HG03575 (cell line): ENCODE results near the gene ATP5PD.
A peak's percentile ranks its signal among the peaks of the same experiment; 100 is the strongest.

ENCODE experiments used
- ATAC-seq: cut with Tn5 transposase; IDR thresholded peaks from one replicate; pipeline ENCODE4 v1.9.1; 2021; ENCODE audit not compliant: unreplicated experiment, insufficient number of reproducible peaks, low FRiP score; ENCODE audit errors: extremely low read depth

ATP5PD gene

GRCh38 chr17:75046407-75047289, at the start of gene ATP5PD, which contains the start of gene KCTD2:
ATP5PD (minus strand) TSS chr17:75046969; CDS start chr17:75042650, 4,319 bp downstream.
KCTD2 (plus strand) TSS chr17:75047225; CDS start chr17:75047251, 26 bp downstream.
- peak; percentile 75 for ATAC-seq

- no peak for ATAC-seq
Measured at GRCh38 chr17:75096082-75096625, 49.4 kb upstream of the ATP5PD start.

DNA sequence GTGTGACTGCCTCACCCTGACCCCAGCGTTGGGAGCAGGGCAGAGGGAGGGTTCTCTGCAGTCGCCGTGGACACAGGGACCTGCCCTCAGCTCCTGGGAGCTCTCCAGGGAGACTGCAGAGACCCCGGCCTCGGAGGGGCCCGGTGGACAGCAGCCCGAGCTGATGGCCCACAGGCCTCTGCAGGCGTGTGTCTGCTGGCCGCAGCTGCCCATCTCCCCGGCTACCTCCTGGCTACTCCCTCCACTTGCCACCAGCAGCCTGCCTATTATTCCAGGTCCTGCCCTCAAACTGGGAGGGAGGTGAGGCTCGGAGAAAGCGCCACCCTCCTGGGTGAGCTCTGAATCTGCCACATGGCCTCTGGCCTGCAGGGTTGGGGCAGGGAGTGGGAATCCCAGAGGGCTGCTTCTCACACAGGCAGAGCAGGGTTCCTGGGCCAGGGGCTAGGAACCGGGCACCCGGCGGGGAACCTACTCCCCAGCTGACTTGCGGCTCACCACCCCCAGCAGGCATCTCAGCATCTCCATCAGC, 48.2 kb upstream of the ATP5PD start:
- ATAC-seq, result no peak

DNA sequence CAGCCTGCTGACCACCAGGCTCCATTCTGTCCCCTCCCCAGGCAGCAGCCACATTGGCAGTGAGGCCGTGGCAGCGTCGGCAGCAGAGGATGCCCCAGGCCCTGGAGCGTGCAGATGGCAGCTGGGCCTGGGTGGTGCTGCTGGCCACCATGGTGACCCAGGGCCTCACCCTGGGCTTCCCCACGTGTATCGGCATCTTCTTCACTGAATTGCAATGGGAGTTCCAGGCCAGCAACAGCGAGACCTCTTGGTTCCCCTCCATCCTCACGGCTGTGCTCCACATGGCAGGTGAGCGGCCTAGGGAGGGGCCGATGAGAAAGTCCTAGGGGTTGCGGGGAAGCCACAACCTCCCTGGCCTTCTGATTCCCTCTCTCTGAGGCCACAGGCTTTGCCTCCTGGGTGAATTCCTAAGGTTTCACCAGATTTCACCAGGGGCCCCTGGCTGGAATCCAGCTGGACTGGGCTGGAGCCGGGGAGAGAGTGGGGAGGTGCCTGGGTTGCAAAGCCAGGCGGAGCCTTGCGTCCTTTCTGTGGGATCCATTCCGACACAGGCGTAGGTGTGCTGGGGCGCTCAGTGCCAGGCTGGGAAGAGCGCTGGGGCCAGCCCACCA, 46.9 kb upstream of the ATP5PD start:
- no peak for ATAC-seq

- ATAC-seq, result no peak
Measured at GRCh38 chr17:75091855-75092327, 45.1 kb upstream of the ATP5PD start.

- ATAC-seq, result no peak
Measured at GRCh38 chr17:75090871-75091854, 44.4 kb upstream of the ATP5PD start.

DNA sequence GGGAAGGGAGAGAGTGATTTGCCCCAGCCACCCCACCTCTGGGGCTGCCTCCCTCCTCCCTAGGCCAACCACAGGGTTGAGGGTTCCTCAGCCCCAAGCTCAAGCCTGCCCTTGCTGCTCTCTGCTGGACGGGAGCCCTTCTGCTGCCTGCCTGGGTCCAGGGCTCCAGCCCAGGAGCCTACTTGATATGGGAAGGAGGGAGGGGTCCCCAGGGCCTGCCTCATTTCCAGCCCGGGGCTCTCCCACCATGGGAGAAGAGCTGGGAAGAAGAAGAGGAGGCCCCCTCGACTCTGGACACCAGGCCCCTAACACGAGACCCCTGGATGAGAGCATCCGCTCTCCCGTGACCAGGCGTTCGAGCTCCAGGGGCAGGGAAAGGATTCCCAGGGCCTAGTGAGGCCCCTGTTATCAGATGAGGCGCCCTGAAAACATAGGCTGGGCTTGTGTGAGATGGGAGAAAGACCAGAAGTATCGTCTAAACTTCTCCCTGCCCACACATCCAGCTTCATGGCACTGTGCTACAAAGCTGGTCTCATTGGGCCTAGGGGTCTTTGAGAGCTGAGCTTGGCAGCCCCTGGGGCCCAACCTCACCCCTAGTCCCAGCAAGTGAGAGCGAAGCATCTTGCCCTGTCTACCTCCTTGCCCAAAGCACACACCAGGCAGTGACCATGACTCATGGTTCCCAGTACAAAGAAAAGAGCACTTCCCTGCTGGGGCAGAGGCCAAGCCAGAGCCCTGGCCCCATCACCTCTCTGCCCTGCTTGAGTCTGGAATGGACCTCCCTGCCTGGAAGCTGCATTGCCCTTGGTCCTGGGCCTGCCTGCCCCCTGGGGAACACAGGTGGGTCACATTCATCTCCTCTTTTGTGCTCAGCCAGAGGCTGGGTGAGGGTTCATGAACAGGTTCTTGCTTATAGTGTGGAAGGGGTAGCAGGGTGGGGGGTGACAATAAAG, 42.0 kb upstream of the ATP5PD start:
- no peak for ATAC-seq

DNA sequence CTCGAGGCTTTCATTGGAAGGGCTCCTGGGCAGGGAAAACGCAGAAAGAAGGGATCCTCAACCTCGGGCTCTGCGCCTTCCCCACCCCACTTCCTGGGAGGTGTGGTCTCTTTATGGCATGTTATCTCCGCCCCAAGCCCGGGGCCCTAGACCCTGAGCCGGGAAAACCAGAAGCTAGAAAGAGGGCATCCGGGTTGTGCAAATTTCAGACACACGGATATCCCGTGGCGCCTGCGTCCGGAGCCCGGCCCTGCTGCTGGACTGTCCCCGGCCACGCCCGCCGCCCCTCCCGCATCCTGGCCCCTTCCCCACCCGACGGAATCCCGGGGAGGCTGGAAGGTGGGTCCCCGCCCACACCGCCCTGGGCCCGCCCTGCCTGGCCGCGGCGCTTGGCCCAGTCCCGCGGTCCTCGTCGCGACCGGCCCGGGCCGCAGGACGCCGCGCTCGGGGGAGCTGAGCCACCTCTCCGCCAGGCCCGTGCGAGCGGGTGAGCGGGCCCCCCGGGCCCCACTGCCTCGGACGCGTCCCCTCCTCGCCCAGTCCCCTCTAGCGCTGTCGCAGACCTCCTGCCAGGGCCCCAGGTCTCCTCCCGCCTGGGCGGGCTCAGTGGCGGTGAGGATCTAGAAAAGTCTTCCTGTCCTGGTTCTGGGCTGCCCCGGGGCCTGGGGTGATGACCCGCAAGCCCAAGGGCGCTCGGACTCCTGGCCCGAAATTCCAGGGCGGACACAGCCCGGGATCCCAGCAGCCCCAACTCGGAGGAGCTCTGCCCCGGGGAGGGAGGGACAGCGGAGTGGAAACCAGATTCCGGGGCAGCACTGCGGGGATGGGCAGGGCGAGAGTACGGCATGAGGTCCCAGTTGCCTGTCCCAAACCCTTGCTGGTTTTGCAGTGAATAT, 41.0 kb upstream of the ATP5PD start, which contains the start of gene SLC16A5:
Gene SLC16A5 (plus strand): TSS at position 397 of the 896 bp plus-strand sequence. CDS start 5,683 bp downstream, outside the sequence.
- no peak for ATAC-seq

- ATAC-seq, result no peak
Measured at GRCh38 chr17:75087182-75087557, 40.4 kb upstream of the ATP5PD start.

- no peak for ATAC-seq
Measured at GRCh38 chr17:75086496-75087181, 39.9 kb upstream of the ATP5PD start.

DNA sequence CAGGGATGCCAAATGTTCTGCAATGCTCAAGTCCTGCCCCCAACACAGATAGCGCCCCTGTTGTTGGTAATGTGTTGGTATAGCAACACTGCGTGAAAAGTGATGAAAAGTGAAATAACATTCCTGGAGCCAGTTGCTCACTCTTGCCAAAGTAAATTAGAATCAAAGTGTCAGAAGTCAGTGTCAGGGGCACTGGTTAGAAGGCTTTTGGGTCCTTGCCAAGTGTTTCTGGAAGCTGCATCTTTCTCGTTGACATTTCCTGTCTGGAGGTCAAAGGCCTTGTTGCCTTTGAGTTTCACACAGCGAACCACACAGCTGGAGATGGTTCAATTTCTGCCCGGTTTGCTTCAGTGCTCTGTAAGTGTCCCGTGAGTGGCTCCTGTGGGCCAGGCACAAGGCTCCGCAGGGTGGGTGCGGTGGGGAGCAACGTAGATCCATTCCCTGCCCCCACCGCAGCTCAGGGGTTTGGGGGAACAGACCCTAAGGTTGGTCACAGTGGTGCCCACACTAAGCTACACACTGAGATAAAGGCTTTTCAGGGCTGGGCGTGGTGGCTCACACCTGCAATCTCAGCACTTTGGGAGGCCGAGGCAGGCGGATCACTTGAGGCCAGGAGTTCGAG, 37.4 kb upstream of the ATP5PD start:
- ATAC-seq, result no peak

GRCh38 chr17:75082683-75083082, 35.9 kb upstream of the ATP5PD start:
- ATAC-seq, result no peak

GRCh38 chr17:75081611-75082540, 35.1 kb upstream of the ATP5PD start:
- no peak for ATAC-seq

- ATAC-seq, result no peak
Measured at GRCh38 chr17:75079023-75079373, 32.2 kb upstream of the ATP5PD start.
